Measurements from ENCODE around the gene C1QL1.

DNA sequence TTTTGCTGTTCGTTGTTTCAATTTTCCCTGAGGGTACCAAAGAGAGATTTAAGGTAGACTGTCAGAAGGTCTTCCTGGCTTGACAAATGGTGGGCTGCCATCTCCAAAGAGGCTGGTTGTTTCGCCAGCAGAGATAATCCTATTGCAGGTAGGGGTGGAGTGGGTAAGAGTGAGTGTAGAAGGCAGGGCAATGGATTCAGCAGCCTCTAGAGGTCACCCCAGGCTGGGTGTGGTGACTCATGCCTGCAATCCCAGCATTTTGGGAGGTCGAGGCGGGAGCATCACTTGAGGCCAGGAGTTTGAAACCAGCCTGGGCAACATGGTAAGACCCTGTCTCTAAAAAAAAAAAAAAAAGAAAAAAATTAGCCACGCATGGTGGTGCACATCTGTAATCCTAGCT is 48.7 kb upstream of the C1QL1 start:
- TF ChIP-seq, protein P1, sequence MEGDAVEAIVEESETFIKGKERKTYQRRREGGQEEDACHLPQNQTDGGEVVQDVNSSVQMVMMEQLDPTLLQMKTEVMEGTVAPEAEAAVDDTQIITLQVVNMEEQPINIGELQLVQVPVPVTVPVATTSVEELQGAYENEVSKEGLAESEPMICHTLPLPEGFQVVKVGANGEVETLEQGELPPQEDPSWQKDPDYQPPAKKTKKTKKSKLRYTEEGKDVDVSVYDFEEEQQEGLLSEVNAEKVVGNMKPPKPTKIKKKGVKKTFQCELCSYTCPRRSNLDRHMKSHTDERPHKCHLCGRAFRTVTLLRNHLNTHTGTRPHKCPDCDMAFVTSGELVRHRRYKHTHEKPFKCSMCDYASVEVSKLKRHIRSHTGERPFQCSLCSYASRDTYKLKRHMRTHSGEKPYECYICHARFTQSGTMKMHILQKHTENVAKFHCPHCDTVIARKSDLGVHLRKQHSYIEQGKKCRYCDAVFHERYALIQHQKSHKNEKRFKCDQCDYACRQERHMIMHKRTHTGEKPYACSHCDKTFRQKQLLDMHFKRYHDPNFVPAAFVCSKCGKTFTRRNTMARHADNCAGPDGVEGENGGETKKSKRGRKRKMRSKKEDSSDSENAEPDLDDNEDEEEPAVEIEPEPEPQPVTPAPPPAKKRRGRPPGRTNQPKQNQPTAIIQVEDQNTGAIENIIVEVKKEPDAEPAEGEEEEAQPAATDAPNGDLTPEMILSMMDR (IDR thresholded peaks at IDR 0.05) = no peak
- TF ChIP-seq POLR2A (IDR thresholded peaks at IDR 0.05) (no peak), EP300 (IDR thresholded peaks at IDR 0.05) (no peak)
